ENCODE results near the gene LYVE1.

LYVE1 gene

GRCh38 chr11:10538924-10539323 lies 29.5 kb downstream of the LYVE1 start:
- DNase-seq (ENCODE audit: low spot score), result no peak
- H3K4me1 ChIP-seq (ENCODE audit: insufficient read depth, poor library complexity, severe bottlenecking), result peaks cover 7% of the 10 kb centered on the region
- ATAC-seq (ENCODE audit: low read depth), result no peak
- no peak for TF ChIP-seq CTCF (IDR thresholded peaks at IDR 0.05; ENCODE audit: poor library complexity, severe bottlenecking)
- H3K4me3 ChIP-seq (ENCODE audit: severe bottlenecking), result no peak overlapping the region
- no peaks in the 10 kb centered on the region for H3K27me3 ChIP-seq (ENCODE audit: insufficient read depth, poor library complexity, severe bottlenecking)
- H3K36me3 ChIP-seq (ENCODE audit: low read depth), result peaks cover 2% of the 10 kb centered on the region
- no peaks in the 10 kb centered on the region for H3K9me3 ChIP-seq (ENCODE audit: severe bottlenecking)
- no peak overlapping the region for H3K27ac ChIP-seq (ENCODE audit: poor library complexity, severe bottlenecking)

GRCh38 chr11:10537600-10537999 lies 30.9 kb downstream of the LYVE1 start:
- H3K27me3 ChIP-seq (ENCODE audit: insufficient read depth, poor library complexity, severe bottlenecking), result no peaks in the 10 kb centered on the region
- TF ChIP-seq CTCF (IDR thresholded peaks at IDR 0.05; ENCODE audit: poor library complexity, severe bottlenecking), result no peak
- H3K36me3 ChIP-seq (ENCODE audit: low read depth), result peaks cover 15% of the 10 kb centered on the region
- no peak overlapping the region for H3K4me3 ChIP-seq (ENCODE audit: severe bottlenecking)
- H3K27ac ChIP-seq (ENCODE audit: poor library complexity, severe bottlenecking), result no peak overlapping the region
- ATAC-seq (ENCODE audit: low read depth), result no peak
- DNase-seq (ENCODE audit: low spot score), result no peak
- peaks cover 7% of the 10 kb centered on the region for H3K4me1 ChIP-seq (ENCODE audit: insufficient read depth, poor library complexity, severe bottlenecking)
- H3K9me3 ChIP-seq (ENCODE audit: severe bottlenecking), result no peaks in the 10 kb centered on the region

- ATAC-seq (ENCODE audit: low read depth), result no peak
- H3K4me1 ChIP-seq (ENCODE audit: insufficient read depth, poor library complexity, severe bottlenecking), result peaks cover 3% of the 10 kb centered on the region
- DNase-seq (ENCODE audit: low spot score), result no peak
- no peak overlapping the region for H3K27ac ChIP-seq (ENCODE audit: poor library complexity, severe bottlenecking)
- H3K27me3 ChIP-seq (ENCODE audit: insufficient read depth, poor library complexity, severe bottlenecking), result no peaks in the 10 kb centered on the region
- TF ChIP-seq CTCF (IDR thresholded peaks at IDR 0.05; ENCODE audit: poor library complexity, severe bottlenecking), result no peak
- peaks cover 35% of the 10 kb centered on the region for H3K36me3 ChIP-seq (ENCODE audit: low read depth)
- H3K4me3 ChIP-seq (ENCODE audit: severe bottlenecking), result no peak overlapping the region
- H3K9me3 ChIP-seq (ENCODE audit: severe bottlenecking), result no peaks in the 10 kb centered on the region
Observed at GRCh38 chr11:10534316-10534715, 34.1 kb downstream of the LYVE1 start.

- Histone ChIP-seq H3K4me1 (ENCODE audit: insufficient read depth, poor library complexity, severe bottlenecking) (no peaks in the 10 kb centered on the region), H3K9me3 (ENCODE audit: severe bottlenecking) (no peaks in the 10 kb centered on the region), H3K27ac (ENCODE audit: poor library complexity, severe bottlenecking) (no peak overlapping the region), H3K4me3 (ENCODE audit: severe bottlenecking) (no peak overlapping the region), H3K36me3 (ENCODE audit: low read depth) (peaks cover 45% of the 10 kb centered on the region), H3K27me3 (ENCODE audit: insufficient read depth, poor library complexity, severe bottlenecking) (no peaks in the 10 kb centered on the region)
- ATAC-seq (ENCODE audit: low read depth) (no peak), DNase-seq (ENCODE audit: low spot score) (no peak)
- no peak for TF ChIP-seq CTCF (IDR thresholded peaks at IDR 0.05; ENCODE audit: poor library complexity, severe bottlenecking)
Observed at GRCh38 chr11:10533323-10533722, 35.1 kb downstream of the LYVE1 start.

- Histone ChIP-seq H3K9me3 (ENCODE audit: severe bottlenecking) (no peaks in the 10 kb centered on the region), H3K27me3 (ENCODE audit: insufficient read depth, poor library complexity, severe bottlenecking) (no peaks in the 10 kb centered on the region), H3K36me3 (ENCODE audit: low read depth) (peaks cover 49% of the 10 kb centered on the region), H3K27ac (ENCODE audit: poor library complexity, severe bottlenecking) (no peak overlapping the region), H3K4me1 (ENCODE audit: insufficient read depth, poor library complexity, severe bottlenecking) (peaks cover 2% of the 10 kb centered on the region), H3K4me3 (ENCODE audit: severe bottlenecking) (no peak overlapping the region)
- no peak for DNase-seq (ENCODE audit: low spot score)
- ATAC-seq (ENCODE audit: low read depth), result no peak
- no peak for TF ChIP-seq CTCF (IDR thresholded peaks at IDR 0.05; ENCODE audit: poor library complexity, severe bottlenecking)
Observed at GRCh38 chr11:10532526-10532925, 35.9 kb downstream of the LYVE1 start.
